Activated CD8-positive, alpha-beta T cell treated with anti-CD3 and anti-CD28 coated beads for 36 hours (primary cell): ENCODE results near the gene TRAPPC4. TPM values are rescaled to one million over a fixed set of nuclear protein-coding genes. Genes with fewer than 3 reads are reported as not detected.

Experiments used
- ATAC-seq: fragments of 200-7000 bp; cut with Tn5 transposase; one replicate; pipeline ENCODE4 v1.10.0; 2021; ENCODE audit warnings: mild to moderate bottlenecking, moderate library complexity
- CTCF ChIA-PET: fragments of 350-600 bp; sonication (Branson Sonifier 250); formaldehyde crosslinking; loops from one replicate; lab custom pipeline; 2021; ENCODE audit warnings: antibody characterized with exemption; lab: Charles Lee
- POLR2A ChIA-PET: fragments of 350-600 bp; sonication (Branson Sonifier 250); formaldehyde crosslinking; loops from one replicate; lab custom pipeline; 2021; ENCODE audit warnings: antibody characterized with exemption; lab: Charles Lee
- DNase-seq: peaks from one replicate; pipeline ENCODE4 v3.0.0-alpha.2; 2020
- H3K27ac Mint-ChIP-seq: one replicate; pipeline ENCODE4 v1.8.0; 2021; ENCODE audit warnings: mild to moderate bottlenecking, mixed read lengths
- H3K27me3 Mint-ChIP-seq: one replicate; pipeline ENCODE4 v1.8.0; 2021; ENCODE audit warnings: mixed read lengths
- H3K36me3 Mint-ChIP-seq: one replicate; pipeline ENCODE4 v1.8.0; 2021; ENCODE audit warnings: low read depth, mixed read lengths
- H3K4me1 Mint-ChIP-seq: one replicate; pipeline ENCODE4 v1.8.0; 2021; ENCODE audit warnings: low read depth, mixed read lengths
- H3K4me3 Mint-ChIP-seq: one replicate; pipeline ENCODE4 v1.8.0; 2021; ENCODE audit warnings: mild to moderate bottlenecking, moderate library complexity, mixed read lengths
- H3K9me3 Mint-ChIP-seq: one replicate; pipeline ENCODE4 v1.8.0; 2021; ENCODE audit warnings: mixed read lengths
- CTCF ChIP-seq: fragments of 200-600 bp; IDR thresholded peaks from one replicate; pipeline ENCODE4 v1.8.0; 2022; ENCODE audit warnings: antibody characterized with exemption, mild to moderate bottlenecking
- intact Hi-C: fragments of 100-400 bp; cut with micrococcal nuclease; formaldehyde crosslinking; loops from one replicate; pipeline ENCODE4 v1.10.0; 2022
- total RNA-seq, 2 experiments: library from RNA; stranded (reverse); gene quantifications; one replicate each; pipeline ENCODE4 v1.2.3, GENCODE V29; 2021

TRAPPC4 gene
- total RNA-seq, 2 experiments from 2014 or later: 69.5 to 71.4 TPM

DNA sequence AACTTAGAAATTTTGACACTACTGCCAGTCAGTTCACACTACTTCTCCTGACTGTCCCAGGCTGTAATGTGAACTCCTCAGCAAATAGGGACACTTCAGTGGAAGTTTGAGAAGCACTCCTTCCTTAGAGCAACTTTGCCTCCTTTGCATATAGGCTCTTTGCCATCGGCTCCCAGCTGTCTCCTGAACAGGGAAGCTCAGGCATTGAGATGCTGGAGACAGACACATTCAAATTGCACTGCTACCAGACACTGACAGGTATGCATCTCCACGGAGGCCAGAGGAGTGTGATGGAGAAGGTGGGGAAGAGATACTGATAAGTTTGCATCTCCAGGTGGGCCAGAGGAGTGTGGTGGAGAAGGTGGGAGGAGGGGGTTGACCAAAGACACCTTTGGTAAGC, 1.4 kb downstream of the TRAPPC4 start:
- peaks cover 73% of the 10 kb centered on the region for H3K36me3 Mint-ChIP-seq
- no peaks in the 10 kb centered on the region for H3K27me3 Mint-ChIP-seq
- intact Hi-C loops: no loop called here
- DNase-seq (no peak), ATAC-seq (no peak)
- POLR2A ChIA-PET: interaction anchor here (0.7 to 8.6 kb wide), 12 partner anchors 8 to 248 kb away, joined by 3 to 106 read pairs (median 8); partner anchors contain the start of genes C2CD2L, CENATAC, HYOU1 and SLC37A4
- peaks cover 57% of the 10 kb centered on the region for H3K4me1 Mint-ChIP-seq
- no peaks in the 10 kb centered on the region for H3K9me3 Mint-ChIP-seq
- TF ChIP-seq CTCF: no peak
- H3K27ac Mint-ChIP-seq: peak overlapping the region; percentile 99
- H3K4me3 Mint-ChIP-seq: peak overlapping the region; percentile 99
- CTCF ChIA-PET: interaction anchor here (1.3 to 1.7 kb wide), 3 partner anchors 10 to 16 kb away, joined by 3 to 6 read pairs (median 5); partner anchors contain the start of gene SLC37A4

GRCh38 chr11:119021631-119022030, 3.1 kb downstream of the TRAPPC4 start:
- DNase-seq (no peak), ATAC-seq (no peak)
- Mint-ChIP-seq H3K4me3 (peak overlapping the region; percentile 12), H3K27ac (peak overlapping the region; percentile 39), H3K4me1 (peaks cover 48% of the 10 kb centered on the region), H3K27me3 (no peaks in the 10 kb centered on the region), H3K9me3 (no peaks in the 10 kb centered on the region), H3K36me3 (peaks cover 63% of the 10 kb centered on the region)
- intact Hi-C loops: no loop called here
- CTCF ChIA-PET: interaction anchor here (1.7 kb wide), 1 partner anchor 32 kb away, joined by 3 read pairs; no protein-coding TSS in a partner anchor
- no peak for TF ChIP-seq CTCF
- POLR2A ChIA-PET: interaction anchor here (1.7 kb wide), 1 partner anchor 24 kb away, joined by 5 read pairs; the partner anchor contains the start of gene CENATAC

DNA sequence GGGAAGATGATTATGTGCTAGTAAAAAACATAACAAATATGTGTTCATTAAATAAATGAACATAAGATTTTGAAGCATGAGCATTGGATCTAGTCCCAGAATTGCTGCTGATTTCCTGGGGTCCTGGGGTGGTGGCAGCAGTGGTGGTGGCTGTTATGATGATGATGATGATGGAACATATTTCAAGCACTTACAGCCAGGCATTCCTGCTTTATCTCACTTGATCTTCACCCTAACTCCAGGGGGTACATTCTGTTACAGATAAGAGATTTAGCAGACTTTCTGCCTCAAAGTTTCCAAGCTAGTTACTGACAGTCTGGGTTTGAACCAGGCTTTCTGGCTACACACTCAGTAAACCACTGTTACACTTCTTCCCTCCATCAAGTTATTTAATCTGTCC, 5.2 kb downstream of the TRAPPC4 start:
- peak overlapping the region; percentile 52 for H3K27ac Mint-ChIP-seq
- no peaks in the 10 kb centered on the region for H3K9me3 Mint-ChIP-seq
- POLR2A ChIA-PET: interaction anchor here (2.3 to 8.4 kb wide), 2 partner anchors 7 to 24 kb away, joined by 10 to 98 read pairs; partner anchors contain the start of genes RPS25 and TRAPPC4
- no peak overlapping the region for H3K4me3 Mint-ChIP-seq
- DNase-seq (no peak), ATAC-seq (no peak)
- no peak for TF ChIP-seq CTCF
- intact Hi-C loops: no loop called here
- no peaks in the 10 kb centered on the region for H3K27me3 Mint-ChIP-seq
- peaks cover 58% of the 10 kb centered on the region for H3K36me3 Mint-ChIP-seq
- H3K4me1 Mint-ChIP-seq: peaks cover 50% of the 10 kb centered on the region
- CTCF ChIA-PET: interaction anchor here (3.3 kb wide), 1 partner anchor 32 kb away, joined by 8 read pairs; no protein-coding TSS in a partner anchor

- no peaks in the 10 kb centered on the region for H3K27me3 Mint-ChIP-seq
- no peak overlapping the region for H3K4me3 Mint-ChIP-seq
- intact Hi-C loops: no loop called here
- DNase-seq (no peak), ATAC-seq (no peak)
- peaks cover 62% of the 10 kb centered on the region for H3K36me3 Mint-ChIP-seq
- peaks cover 58% of the 10 kb centered on the region for H3K4me1 Mint-ChIP-seq
- H3K9me3 Mint-ChIP-seq: no peaks in the 10 kb centered on the region
- H3K27ac Mint-ChIP-seq: peak overlapping the region; percentile 81
- TF ChIP-seq CTCF: no peak
- ChIA-PET POLR2A (interaction anchor here (0.7 to 8.4 kb wide), 3 partner anchors 7 to 182 kb away, joined by 3 to 98 read pairs (median 10); partner anchors contain the start of genes RPS25 and TRAPPC4), CTCF (interaction anchor here (3.3 kb wide), 1 partner anchor 31 kb away, joined by 8 read pairs; no protein-coding TSS in a partner anchor)
Observed at GRCh38 chr11:119024430-119025098, 6.0 kb downstream of the TRAPPC4 start.

DNA sequence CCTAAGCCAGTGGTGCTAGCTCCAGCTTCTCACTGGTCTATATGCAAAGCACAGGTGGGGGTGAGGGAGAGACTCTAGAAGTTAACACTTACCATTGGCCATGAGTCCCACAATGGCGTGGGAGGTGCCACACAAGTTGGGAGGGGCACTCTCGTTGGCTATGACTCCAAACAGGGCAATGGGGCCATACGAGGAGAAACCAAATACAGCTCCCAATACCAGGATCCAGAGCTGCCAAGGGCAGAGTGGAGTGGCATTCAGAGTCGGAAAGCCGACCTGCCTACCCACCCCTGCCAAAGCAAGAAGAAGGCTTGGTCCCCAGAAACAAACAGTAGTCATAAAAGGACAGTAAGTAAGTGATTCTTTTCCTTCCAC, 6.5 kb downstream of the TRAPPC4 start:
- CTCF ChIA-PET: interaction anchor here (3.3 kb wide), 1 partner anchor 30 kb away, joined by 8 read pairs; no protein-coding TSS in a partner anchor
- peaks cover 57% of the 10 kb centered on the region for H3K36me3 Mint-ChIP-seq
- no peaks in the 10 kb centered on the region for H3K27me3 Mint-ChIP-seq
- peaks cover 57% of the 10 kb centered on the region for H3K4me1 Mint-ChIP-seq
- DNase-seq (no peak), ATAC-seq (no peak)
- POLR2A ChIA-PET: interaction anchor here (0.7 to 8.4 kb wide), 3 partner anchors 8 to 183 kb away, joined by 3 to 98 read pairs (median 3); partner anchors contain the start of genes RPS25 and TRAPPC4
- H3K9me3 Mint-ChIP-seq: no peaks in the 10 kb centered on the region
- H3K27ac Mint-ChIP-seq: peak overlapping the region; percentile 81
- no peak overlapping the region for H3K4me3 Mint-ChIP-seq
- TF ChIP-seq CTCF: no peak
- intact Hi-C loops: no loop called here
